SIG-M5 treated with dmso at 0.1 percent for 504 hours (cell line): ENCODE results near the gene CHIC1.

ENCODE experiments used
- DNase-seq: peaks from one replicate; lab custom pipeline; 2025; ENCODE audit not compliant: unreplicated experiment; lab: John Stamatoyannopoulos, UW

Gene CHIC1

DNA sequence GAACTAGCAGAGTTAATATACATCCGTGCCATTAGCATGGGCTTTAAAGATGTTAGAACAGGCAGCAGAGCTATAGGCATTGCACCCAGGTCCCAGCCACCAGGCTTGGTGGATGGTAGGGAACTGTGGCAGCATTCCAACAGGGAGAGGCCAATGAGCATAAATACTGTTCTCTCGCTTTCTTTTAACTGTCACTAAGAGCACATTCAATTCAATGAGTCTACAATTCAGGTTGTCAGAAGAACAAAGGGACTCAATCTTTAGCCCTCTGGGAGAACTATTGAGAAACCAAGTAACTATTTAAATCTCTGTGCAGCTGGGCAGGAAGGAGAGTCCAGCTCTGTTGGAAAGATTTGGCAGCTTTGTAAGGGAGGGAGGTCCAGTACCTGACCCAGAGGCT lies 165.6 kb downstream of the CHIC1 start:
- no peak for DNase-seq
